GM23338 (cell line): ENCODE data around the gene STOM. TPM values are rescaled to one million over a fixed set of nuclear protein-coding genes. Genes with fewer than 3 reads are reported as not detected.

Experiments
- NANOG ChIP-seq: IDR thresholded peaks from 2 replicates; pipeline ENCODE4 v1.6.1; 2016; ENCODE audit warnings: antibody characterized with exemption, borderline replicate concordance
- POLR2AphosphoS5 ChIP-seq: IDR thresholded peaks from 2 replicates; pipeline ENCODE4 v1.6.1; 2016; ENCODE audit warnings: antibody characterized with exemption, low read depth
- polyA plus RNA-seq: library from polyadenylated mRNA; unstranded; fragments of >200 nt; fragmentation: Nextera tagmentation; extraction: Ambion mirVana; gene quantifications from 2 replicates; pipeline ENCODE4 v1.2.1, GENCODE V29; 2016
- total RNA-seq: library from RNA; depleted of rRNA; stranded (reverse); fragments of >200 nt; shearing (Covaris generic); gene quantifications from 2 replicates; pipeline ENCODE4 v1.2.3, GENCODE V29; 2014
- TF ChIP-seq, protein P1 (sequence below): fragments of 250-450 bp; sonication (Bioruptor Pico); IDR thresholded peaks from 2 replicates; pipeline ENCODE4 v1.5.0; 2020; ENCODE audit warnings: mild to moderate bottlenecking, moderate library complexity
- TF ChIP-seq, protein P2 (sequence below), 2 experiments: fragments of 200-600 bp in 1 of 2; sonication (generic) in 1 of 2; conservative IDR thresholded peaks; 2 replicates each; pipeline versions ENCODE4 v1.5.1 to v1.6.1; 2016 to 2017; ENCODE audit warnings: antibody characterized with exemption in 2 of 2, low read depth in 2 of 2, mild to moderate bottlenecking in 2 of 2, moderate library complexity in 1 of 2
- TF ChIP-seq, protein P3 (sequence below): IDR thresholded peaks from one replicate; pipeline ENCODE4 v1.6.1; 2018; ENCODE audit warnings: antibody characterized with exemption; ENCODE audit not compliant: unreplicated experiment

The STOM gene
- total and polyA plus RNA-seq, 2 experiments from 2014 or later, result 29.4 to 51.1 TPM

DNA sequence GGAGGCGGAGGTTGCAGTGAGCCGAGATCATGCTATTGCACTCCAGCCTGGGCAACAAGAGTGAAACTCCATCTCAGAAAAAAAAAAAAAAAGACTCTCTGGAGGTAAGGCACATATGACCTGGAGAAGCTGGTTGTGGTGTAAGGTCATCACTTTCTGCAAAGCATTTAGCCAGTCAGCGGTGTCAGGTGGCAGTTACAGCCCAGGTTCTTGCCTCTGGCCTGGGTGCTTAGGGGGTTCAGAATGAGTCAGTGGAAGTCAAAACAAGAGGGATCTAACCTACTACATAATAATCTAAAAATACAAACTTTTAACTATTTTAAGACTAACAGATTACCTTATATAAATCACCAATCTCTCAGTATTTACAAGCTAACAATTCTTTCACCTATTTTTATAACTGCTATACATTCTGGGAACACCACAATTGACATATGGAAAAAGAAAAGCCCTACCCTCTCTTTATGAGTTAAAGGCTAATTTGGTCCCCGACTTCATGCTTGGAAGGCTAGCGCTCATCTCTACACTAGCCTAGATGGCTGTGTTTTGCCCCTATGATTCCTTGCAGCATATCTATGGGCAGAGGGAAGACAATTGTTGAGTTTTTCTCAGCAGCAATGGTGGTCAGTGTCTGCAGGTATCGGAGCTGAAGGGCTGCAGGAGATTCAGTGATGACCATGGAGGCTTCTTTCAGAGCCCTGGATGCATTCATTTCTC, 29.2 kb downstream of the STOM start (continued):
- TF ChIP-seq, protein P1, sequence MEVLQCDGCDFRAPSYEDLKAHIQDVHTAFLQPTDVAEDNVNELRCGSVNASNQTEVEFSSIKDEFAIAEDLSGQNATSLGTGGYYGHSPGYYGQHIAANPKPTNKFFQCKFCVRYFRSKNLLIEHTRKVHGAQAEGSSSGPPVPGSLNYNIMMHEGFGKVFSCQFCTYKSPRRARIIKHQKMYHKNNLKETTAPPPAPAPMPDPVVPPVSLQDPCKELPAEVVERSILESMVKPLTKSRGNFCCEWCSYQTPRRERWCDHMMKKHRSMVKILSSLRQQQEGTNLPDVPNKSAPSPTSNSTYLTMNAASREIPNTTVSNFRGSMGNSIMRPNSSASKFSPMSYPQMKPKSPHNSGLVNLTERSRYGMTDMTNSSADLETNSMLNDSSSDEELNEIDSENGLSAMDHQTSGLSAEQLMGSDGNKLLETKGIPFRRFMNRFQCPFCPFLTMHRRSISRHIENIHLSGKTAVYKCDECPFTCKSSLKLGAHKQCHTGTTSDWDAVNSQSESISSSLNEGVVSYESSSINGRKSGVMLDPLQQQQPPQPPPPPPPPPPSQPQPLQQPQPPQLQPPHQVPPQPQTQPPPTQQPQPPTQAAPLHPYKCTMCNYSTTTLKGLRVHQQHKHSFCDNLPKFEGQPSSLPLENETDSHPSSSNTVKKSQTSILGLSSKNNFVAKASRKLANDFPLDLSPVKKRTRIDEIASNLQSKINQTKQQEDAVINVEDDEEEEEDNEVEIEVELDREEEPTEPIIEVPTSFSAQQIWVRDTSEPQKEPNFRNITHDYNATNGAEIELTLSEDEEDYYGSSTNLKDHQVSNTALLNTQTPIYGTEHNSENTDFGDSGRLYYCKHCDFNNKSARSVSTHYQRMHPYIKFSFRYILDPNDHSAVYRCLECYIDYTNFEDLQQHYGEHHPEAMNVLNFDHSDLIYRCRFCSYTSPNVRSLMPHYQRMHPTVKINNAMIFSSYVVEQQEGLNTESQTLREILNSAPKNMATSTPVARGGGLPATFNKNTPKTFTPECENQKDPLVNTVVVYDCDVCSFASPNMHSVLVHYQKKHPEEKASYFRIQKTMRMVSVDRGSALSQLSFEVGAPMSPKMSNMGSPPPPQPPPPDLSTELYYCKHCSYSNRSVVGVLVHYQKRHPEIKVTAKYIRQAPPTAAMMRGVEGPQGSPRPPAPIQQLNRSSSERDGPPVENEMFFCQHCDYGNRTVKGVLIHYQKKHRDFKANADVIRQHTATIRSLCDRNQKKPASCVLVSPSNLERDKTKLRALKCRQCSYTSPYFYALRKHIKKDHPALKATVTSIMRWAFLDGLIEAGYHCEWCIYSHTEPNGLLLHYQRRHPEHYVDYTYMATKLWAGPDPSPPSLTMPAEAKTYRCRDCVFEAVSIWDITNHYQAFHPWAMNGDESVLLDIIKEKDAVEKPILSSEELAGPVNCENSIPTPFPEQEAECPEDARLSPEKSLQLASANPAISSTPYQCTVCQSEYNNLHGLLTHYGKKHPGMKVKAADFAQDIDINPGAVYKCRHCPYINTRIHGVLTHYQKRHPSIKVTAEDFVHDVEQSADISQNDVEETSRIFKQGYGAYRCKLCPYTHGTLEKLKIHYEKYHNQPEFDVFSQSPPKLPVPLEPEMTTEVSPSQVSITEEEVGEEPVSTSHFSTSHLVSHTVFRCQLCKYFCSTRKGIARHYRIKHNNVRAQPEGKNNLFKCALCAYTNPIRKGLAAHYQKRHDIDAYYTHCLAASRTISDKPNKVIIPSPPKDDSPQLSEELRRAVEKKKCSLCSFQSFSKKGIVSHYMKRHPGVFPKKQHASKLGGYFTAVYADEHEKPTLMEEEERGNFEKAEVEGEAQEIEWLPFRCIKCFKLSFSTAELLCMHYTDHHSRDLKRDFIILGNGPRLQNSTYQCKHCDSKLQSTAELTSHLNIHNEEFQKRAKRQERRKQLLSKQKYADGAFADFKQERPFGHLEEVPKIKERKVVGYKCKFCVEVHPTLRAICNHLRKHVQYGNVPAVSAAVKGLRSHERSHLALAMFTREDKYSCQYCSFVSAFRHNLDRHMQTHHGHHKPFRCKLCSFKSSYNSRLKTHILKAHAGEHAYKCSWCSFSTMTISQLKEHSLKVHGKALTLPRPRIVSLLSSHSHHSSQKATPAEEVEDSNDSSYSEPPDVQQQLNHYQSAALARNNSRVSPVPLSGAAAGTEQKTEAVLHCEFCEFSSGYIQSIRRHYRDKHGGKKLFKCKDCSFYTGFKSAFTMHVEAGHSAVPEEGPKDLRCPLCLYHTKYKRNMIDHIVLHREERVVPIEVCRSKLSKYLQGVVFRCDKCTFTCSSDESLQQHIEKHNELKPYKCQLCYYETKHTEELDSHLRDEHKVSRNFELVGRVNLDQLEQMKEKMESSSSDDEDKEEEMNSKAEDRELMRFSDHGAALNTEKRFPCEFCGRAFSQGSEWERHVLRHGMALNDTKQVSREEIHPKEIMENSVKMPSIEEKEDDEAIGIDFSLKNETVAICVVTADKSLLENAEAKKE (CRISPR knock-in tag), result no peak
- TF ChIP-seq, protein P2, sequence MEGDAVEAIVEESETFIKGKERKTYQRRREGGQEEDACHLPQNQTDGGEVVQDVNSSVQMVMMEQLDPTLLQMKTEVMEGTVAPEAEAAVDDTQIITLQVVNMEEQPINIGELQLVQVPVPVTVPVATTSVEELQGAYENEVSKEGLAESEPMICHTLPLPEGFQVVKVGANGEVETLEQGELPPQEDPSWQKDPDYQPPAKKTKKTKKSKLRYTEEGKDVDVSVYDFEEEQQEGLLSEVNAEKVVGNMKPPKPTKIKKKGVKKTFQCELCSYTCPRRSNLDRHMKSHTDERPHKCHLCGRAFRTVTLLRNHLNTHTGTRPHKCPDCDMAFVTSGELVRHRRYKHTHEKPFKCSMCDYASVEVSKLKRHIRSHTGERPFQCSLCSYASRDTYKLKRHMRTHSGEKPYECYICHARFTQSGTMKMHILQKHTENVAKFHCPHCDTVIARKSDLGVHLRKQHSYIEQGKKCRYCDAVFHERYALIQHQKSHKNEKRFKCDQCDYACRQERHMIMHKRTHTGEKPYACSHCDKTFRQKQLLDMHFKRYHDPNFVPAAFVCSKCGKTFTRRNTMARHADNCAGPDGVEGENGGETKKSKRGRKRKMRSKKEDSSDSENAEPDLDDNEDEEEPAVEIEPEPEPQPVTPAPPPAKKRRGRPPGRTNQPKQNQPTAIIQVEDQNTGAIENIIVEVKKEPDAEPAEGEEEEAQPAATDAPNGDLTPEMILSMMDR (conservative IDR thresholded peaks at IDR 0.05; ENCODE audit: low read depth in 2 of 2), result no peak
- TF ChIP-seq POLR2AphosphoS5, result no peak
- TF ChIP-seq NANOG, result no peak
- TF ChIP-seq, protein P3, sequence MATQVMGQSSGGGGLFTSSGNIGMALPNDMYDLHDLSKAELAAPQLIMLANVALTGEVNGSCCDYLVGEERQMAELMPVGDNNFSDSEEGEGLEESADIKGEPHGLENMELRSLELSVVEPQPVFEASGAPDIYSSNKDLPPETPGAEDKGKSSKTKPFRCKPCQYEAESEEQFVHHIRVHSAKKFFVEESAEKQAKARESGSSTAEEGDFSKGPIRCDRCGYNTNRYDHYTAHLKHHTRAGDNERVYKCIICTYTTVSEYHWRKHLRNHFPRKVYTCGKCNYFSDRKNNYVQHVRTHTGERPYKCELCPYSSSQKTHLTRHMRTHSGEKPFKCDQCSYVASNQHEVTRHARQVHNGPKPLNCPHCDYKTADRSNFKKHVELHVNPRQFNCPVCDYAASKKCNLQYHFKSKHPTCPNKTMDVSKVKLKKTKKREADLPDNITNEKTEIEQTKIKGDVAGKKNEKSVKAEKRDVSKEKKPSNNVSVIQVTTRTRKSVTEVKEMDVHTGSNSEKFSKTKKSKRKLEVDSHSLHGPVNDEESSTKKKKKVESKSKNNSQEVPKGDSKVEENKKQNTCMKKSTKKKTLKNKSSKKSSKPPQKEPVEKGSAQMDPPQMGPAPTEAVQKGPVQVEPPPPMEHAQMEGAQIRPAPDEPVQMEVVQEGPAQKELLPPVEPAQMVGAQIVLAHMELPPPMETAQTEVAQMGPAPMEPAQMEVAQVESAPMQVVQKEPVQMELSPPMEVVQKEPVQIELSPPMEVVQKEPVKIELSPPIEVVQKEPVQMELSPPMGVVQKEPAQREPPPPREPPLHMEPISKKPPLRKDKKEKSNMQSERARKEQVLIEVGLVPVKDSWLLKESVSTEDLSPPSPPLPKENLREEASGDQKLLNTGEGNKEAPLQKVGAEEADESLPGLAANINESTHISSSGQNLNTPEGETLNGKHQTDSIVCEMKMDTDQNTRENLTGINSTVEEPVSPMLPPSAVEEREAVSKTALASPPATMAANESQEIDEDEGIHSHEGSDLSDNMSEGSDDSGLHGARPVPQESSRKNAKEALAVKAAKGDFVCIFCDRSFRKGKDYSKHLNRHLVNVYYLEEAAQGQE, result no peak
